ENCODE results near the gene BMERB1. TPM values are rescaled to one million over a fixed set of nuclear protein-coding genes. Genes with fewer than 3 reads are reported as not detected.

The BMERB1 gene
- polyA plus RNA-seq, 1 of the 3 experiments (the other 2 are of a cell fraction) = 33.9 TPM

- WGBS (ENCODE audit: low lambda C conversion rate) = 82% methylated on average over 2 of the region's 2 CpGs
- ChIA-PET CTCF (interaction anchor here (1.5 kb wide), 1 partner anchor 50 kb away, joined by 5 read pairs; no protein-coding TSS in a partner anchor), POLR2A (no interaction called here)
- H3K4me1 ChIP-seq (ENCODE audit: control insufficient read depth in 1 of 2, insufficient read depth in 2 of 2, low read depth in 1 of 2, low read length in 1 of 2) = peaks cover 5 to 7% of the 10 kb centered on the region in 2 experiments; a peak in 2 of 4 replicates
- no peak overlapping the region for H2AFZ ChIP-seq (ENCODE audit: low read depth)
- no peak overlapping the region for H3K4me2 ChIP-seq
- H3K27me3 ChIP-seq (ENCODE audit: insufficient read depth) = no peaks in the 10 kb centered on the region
- H3K27ac ChIP-seq (ENCODE audit: low read depth in 2 of 2, low read length in 1 of 2) = no peak overlapping the region
- H3F3A ChIP-seq (replicated peaks; ENCODE audit: insufficient read depth) = no peaks in the 10 kb centered on the region
- H3K36me3 ChIP-seq (replicated peaks in 1 of 2; ENCODE audit: control insufficient read depth in 1 of 2, insufficient read depth in 2 of 2, low read length in 1 of 2) = no peaks in the 10 kb centered on the region
- H3K9me2 ChIP-seq = no peaks in the 10 kb centered on the region
- no peaks in the 10 kb centered on the region for H3K9me3 ChIP-seq
- peaks cover 8% of the 10 kb centered on the region; the same call in 1 of the 2 replicates for H3K79me2 ChIP-seq (ENCODE audit: insufficient read depth)
- H3K9ac ChIP-seq = no peak overlapping the region
- TF ChIP-seq YY1 (IDR thresholded peaks at IDR 0.05; ENCODE audit: low read depth) (no peak), GATA2 (CRISPR knock-in tag; IDR thresholded peaks at IDR 0.05) (no peak)
- DNase-seq = no peak
- H4K20me1 ChIP-seq (ENCODE audit: insufficient read depth) = no peaks in the 10 kb centered on the region; the same call in 1 of the 2 replicates
- no peak overlapping the region for H3K4me3 ChIP-seq (ENCODE audit: low read depth in 2 of 2, low read length in 1 of 2)
Observed at GRCh38 chr16:15477802-15478201, 43.4 kb downstream of the BMERB1 start.

GRCh38 chr16:15482068-15482747 lies 47.8 kb downstream of the BMERB1 start:
- no peak overlapping the region for H2AFZ ChIP-seq (ENCODE audit: low read depth)

More at GRCh38 chr16:15482068-15482747, 47.8 kb downstream of the BMERB1 start:
- DNase-seq = peak; percentile 28
- CTCF ChIA-PET = interaction anchor here (1.2 kb wide), 1 partner anchor 28 kb away, joined by 3 read pairs; no protein-coding TSS in a partner anchor
- no peaks in the 10 kb centered on the region; the same call in 1 of the 2 replicates for H4K20me1 ChIP-seq (ENCODE audit: insufficient read depth)
- no peak overlapping the region for H3K4me2 ChIP-seq
- H3K9me2 ChIP-seq = no peaks in the 10 kb centered on the region
- H3K36me3 ChIP-seq (replicated peaks in 1 of 2; ENCODE audit: control insufficient read depth in 1 of 2, insufficient read depth in 2 of 2, low read length in 1 of 2) = no peaks in the 10 kb centered on the region
- H3K9ac ChIP-seq = no peak overlapping the region
- H3K4me1 ChIP-seq (ENCODE audit: control insufficient read depth in 1 of 2, insufficient read depth in 2 of 2, low read depth in 1 of 2, low read length in 1 of 2) = peaks cover 5 to 7% of the 10 kb centered on the region in 2 experiments; a peak in 2 of 4 replicates
- 54% methylated on average over 3 of the region's 3 CpGs for WGBS (ENCODE audit: low lambda C conversion rate)
- H3F3A ChIP-seq (replicated peaks; ENCODE audit: insufficient read depth) = peaks cover 2% of the 10 kb centered on the region
- H3K27me3 ChIP-seq (ENCODE audit: insufficient read depth) = no peaks in the 10 kb centered on the region
- peak overlapping the region; percentile 7 to 32; a peak in 1 of 4 replicates for H3K27ac ChIP-seq (ENCODE audit: low read depth in 2 of 2, low read length in 1 of 2)
- TF ChIP-seq FOXM1 (IDR thresholded peaks at IDR 0.05; ENCODE audit: low read depth) (no peak), YY1 (IDR thresholded peaks at IDR 0.05; ENCODE audit: low read depth) (no peak), RAD21 (IDR thresholded peaks at IDR 0.05; ENCODE audit: low read length) (no peak), SMC3 (IDR thresholded peaks at IDR 0.05; ENCODE audit: low read depth, low read length) (no peak), EP300 (IDR thresholded peaks at IDR 0.05; ENCODE audit: borderline replicate concordance in 1 of 2, low read depth in 1 of 2, low read length in 1 of 2) (peak in 1 of 2 experiments; percentile 13; a peak in 1 of 4 replicates), MEF2A (IDR thresholded peaks at IDR 0.05; ENCODE audit: borderline replicate concordance, low read depth) (no peak), NRF1 (IDR thresholded peaks at IDR 0.05; ENCODE audit: low read depth, low read length) (no peak), PBX3 (IDR thresholded peaks at IDR 0.05) (no peak), FOSL2 (IDR thresholded peaks at IDR 0.05; ENCODE audit: borderline replicate concordance, low read depth) (peak; percentile 62), CTCF (IDR thresholded peaks at IDR 0.05) (0 out of 2 replicates have a peak, but pooled peaks have one; percentile 17), ELF1 (IDR thresholded peaks at IDR 0.05) (no peak), TCF12 (IDR thresholded peaks at IDR 0.05) (peak; percentile 73), RXRA (IDR thresholded peaks at IDR 0.05; ENCODE audit: borderline replicate concordance, low read depth) (no peak), GATA2 (CRISPR knock-in tag; IDR thresholded peaks at IDR 0.05) (no peak), JUND (IDR thresholded peaks at IDR 0.05) (peak; percentile 44; the same call in 1 of the 2 replicates)
- TF ChIP-seq, protein P1, sequence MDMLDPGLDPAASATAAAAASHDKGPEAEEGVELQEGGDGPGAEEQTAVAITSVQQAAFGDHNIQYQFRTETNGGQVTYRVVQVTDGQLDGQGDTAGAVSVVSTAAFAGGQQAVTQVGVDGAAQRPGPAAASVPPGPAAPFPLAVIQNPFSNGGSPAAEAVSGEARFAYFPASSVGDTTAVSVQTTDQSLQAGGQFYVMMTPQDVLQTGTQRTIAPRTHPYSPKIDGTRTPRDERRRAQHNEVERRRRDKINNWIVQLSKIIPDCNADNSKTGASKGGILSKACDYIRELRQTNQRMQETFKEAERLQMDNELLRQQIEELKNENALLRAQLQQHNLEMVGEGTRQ (IDR thresholded peaks at IDR 0.05; ENCODE audit: borderline replicate concordance, low read depth, low read length) = no peak
- TF ChIP-seq, protein P2, sequence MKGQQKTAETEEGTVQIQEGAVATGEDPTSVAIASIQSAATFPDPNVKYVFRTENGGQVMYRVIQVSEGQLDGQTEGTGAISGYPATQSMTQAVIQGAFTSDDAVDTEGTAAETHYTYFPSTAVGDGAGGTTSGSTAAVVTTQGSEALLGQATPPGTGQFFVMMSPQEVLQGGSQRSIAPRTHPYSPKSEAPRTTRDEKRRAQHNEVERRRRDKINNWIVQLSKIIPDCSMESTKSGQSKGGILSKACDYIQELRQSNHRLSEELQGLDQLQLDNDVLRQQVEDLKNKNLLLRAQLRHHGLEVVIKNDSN (IDR thresholded peaks at IDR 0.05; ENCODE audit: borderline replicate concordance, low read depth) = no peak
- H3K4me3 ChIP-seq (ENCODE audit: low read depth in 2 of 2, low read length in 1 of 2) = no peak overlapping the region
- H3K9me3 ChIP-seq = no peaks in the 10 kb centered on the region
- peaks cover 3% of the 10 kb centered on the region; the same call in 1 of the 2 replicates for H3K79me2 ChIP-seq (ENCODE audit: insufficient read depth)
- POLR2A ChIA-PET = no interaction called here
